AG09309 (cell line): Measurements from ENCODE around the gene TBC1D16.

Experiments used
- DNase-seq: peaks from one replicate; pipeline ENCODE4 v3.0.0-alpha.2; 2010; ENCODE audit warnings: low read depth
- H3K4me3 ChIP-seq: 2 replicates; pipeline ENCODE4 v1.5.1; 2011; ENCODE audit warnings: mild to moderate bottlenecking, low read depth, low read length, moderate library complexity; ENCODE audit not compliant: control insufficient read depth
- CTCF ChIP-seq: IDR thresholded peaks from 2 replicates; pipeline ENCODE4 v1.5.1; 2011; ENCODE audit warnings: mild to moderate bottlenecking, low read depth, low read length, inconsistent platforms; ENCODE audit not compliant: insufficient read depth, control insufficient read depth; ENCODE audit errors: missing control alignments

Gene TBC1D16

DNA sequence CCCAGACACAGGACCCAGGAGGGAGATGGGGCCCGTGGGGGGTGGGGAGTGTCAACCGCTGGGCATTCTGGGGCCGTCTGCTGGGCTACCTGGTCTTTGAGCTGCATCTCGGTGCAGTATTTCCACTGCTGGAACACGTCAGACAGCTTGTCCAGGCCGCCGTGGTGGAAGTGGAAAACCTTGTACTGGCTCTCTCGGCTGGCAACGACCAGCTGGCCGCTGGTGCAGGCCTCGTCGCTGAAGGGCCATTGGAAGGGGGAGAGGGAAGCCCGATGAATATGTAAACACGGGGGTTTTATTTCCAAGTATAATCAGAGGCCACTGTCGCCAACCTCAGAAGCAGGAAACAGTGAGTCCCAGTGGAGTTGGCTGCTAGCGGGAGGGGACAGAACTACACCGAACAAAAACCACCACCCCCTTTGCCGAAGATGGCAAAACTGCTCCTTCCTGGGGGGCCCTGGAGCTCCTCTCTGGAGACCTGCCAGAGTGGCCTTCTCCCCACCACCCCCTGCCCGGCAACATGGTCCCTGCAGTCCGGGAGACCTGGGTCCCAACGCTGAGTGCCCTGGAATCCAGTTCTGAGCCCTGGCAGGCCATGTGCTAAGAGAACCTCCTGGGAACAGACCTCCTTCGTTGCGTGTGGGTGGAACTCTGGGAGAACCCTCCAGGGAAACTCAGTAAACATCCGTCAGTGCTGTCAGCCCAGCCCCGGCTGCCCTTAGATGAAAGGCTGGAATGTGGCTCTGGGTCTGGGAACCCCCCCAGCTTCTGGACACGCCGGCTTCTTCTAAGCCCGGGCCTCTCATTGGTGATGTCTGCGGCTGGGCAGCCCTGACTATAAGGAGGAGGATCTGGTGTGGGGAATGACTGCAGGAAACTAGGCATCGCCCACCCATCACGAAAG, 84.1 kb downstream of the TBC1D16 start:
- no peak overlapping the region for H3K4me3 ChIP-seq
- DNase-seq, result peak; percentile 17
- TF ChIP-seq CTCF, result no peak

DNA sequence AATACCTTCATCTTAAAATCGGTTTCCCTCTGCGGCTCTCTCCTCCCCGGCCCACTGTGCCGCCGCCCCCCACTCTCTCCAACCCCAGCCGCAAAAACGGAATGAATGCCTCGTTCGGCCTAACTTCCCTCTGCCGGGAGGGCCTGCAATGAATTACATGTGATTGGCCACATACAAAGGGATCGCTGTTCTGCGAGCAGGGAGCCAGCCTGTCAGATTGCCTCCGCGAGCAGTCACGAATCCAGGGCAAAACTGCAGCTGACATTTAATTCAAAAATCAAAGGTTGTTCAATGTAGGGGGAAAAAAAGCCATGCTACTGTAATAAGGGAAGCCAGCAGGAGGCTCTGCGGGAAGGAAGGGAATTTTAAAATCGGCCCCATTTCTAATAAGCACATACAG, 84.9 kb downstream of the TBC1D16 start:
- TF ChIP-seq CTCF, result no peak
- DNase-seq, result no peak
- H3K4me3 ChIP-seq, result no peak overlapping the region

- H3K4me3 ChIP-seq, result no peak overlapping the region
- DNase-seq, result no peak
- TF ChIP-seq CTCF, result no peak
Observed at GRCh38 chr17:79950306-79950705, 85.4 kb downstream of the TBC1D16 start.

DNA sequence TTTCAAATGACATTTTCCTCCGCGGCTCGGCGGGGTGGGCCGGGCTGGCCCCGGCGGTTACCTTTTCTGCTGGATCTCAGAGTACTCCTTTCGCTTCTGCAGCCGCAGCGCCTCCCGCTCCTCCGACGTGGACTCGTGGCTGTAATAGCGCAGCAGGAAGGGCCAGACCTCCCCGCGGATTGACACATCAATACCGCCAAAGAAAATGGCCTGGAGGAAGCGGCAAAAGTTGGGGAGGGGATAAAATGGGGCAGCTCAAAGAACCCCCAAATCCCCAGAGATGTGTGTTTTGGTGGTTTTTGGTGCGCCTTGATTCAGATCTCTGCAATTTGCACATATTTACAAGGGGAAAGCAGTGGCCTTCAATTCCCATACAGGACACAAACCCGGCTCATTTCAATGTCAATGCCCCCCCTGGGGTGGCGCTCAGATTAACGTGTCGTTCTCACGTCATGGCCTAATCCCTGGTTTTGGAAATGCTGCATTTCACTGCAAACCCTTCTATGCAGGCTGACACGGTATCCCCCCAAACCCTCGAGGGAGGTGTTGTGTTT, 85.9 kb downstream of the TBC1D16 start:
- DNase-seq, result no peak
- TF ChIP-seq CTCF, result no peak
- no peak overlapping the region for H3K4me3 ChIP-seq

GRCh38 chr17:79948945-79949655, 86.6 kb downstream of the TBC1D16 start:
- H3K4me3 ChIP-seq, result no peak overlapping the region
- no peak for TF ChIP-seq CTCF
- DNase-seq, result no peak

DNA sequence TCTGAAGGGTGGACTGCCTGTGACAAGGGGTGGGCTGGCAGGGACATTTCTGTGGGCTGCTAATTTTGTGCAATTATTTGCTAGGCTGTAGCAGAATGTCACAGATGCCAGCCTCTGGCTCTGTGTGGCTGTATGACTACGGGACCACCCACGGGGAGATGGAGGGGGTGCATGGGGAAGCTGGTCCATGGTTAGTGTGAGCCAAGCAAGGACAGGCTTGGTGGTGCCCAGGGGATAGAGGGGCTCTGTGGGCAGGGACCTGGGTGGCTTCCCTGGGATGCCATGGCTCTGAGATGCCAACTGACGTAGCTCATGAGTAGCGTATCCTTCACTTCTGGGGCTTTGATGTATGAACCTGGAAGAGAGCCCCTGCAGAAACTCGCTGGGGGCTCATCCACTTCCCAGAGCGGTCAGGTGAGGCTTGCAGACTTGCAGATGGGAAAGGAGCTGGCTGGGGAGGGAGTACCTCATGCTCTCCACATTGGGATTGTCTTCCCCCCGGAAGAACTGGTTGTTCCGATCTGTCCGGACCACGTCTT, 87.2 kb downstream of the TBC1D16 start:
- no peak overlapping the region for H3K4me3 ChIP-seq
- DNase-seq, result no peak
- TF ChIP-seq CTCF, result no peak
